HepG2 (cell line): Measurements from ENCODE around the gene PLSCR3. TPM values are rescaled to one million over a fixed set of nuclear protein-coding genes. Genes with fewer than 3 reads are reported as not detected.

Experiments
- ATAC-seq: fragments of 200-7000 bp; cut with Tn5 transposase; 3 replicates; pipeline ENCODE4 v1.9.1; 2020; ENCODE audit warnings: mild to moderate bottlenecking, moderate library complexity
- BruUV-seq: library from RNA; stranded (reverse); fragments of 400-500 nt; replicated peaks from 2 replicates; lab custom pipeline; 2021; lab: Mats Ljungman, UMichigan
- CTCF ChIA-PET: fragments of 300-600 bp; formaldehyde crosslinking; extraction: SDS; loops from one replicate; lab custom pipeline; 2021; ENCODE audit warnings: low total read pairs, inconsistent platforms, low intra/inter-chr PET ratio; lab: Yijun Ruan, JAX
- POLR2A ChIA-PET: fragments of 350-600 bp; sonication (Branson Sonifier 250); formaldehyde crosslinking; loops from one replicate; lab custom pipeline; 2020; ENCODE audit warnings: antibody characterized with exemption, inconsistent platforms; lab: Yijun Ruan, JAX
- DNase-seq: peaks from one replicate; pipeline ENCODE4 v3.0.0-alpha.2; 2015; ENCODE audit warnings: low spot score
- FAIRE-seq: peaks from 3 replicates; lab custom pipeline; 2011; peaks lifted over from hg19 to GRCh38; lab: Jason Lieb, UNC
- H2AFZ ChIP-seq: one replicate; pipeline ENCODE4 v1.6.1; 2011; ENCODE audit warnings: low read length, inconsistent platforms
- H3K27ac ChIP-seq: fragments of 300-600 bp; 3 replicates; pipeline ENCODE4 v1.8.0; 2011; ENCODE audit warnings: mixed run types, mild to moderate bottlenecking, mixed read lengths, low read length, inconsistent platforms; ENCODE audit not compliant: insufficient read depth; ENCODE audit errors: extremely low read length
- H3K27me3 ChIP-seq, 2 experiments: fragments of 200-600 bp in 1 of 2; 2 replicates in 1 of 2; 3 replicates in 1 of 2; pipeline versions ENCODE4 v1.6.0 to v1.8.0; 2011; ENCODE audit warnings: low read length in 2 of 2, mild to moderate bottlenecking in 2 of 2, moderate library complexity in 2 of 2, inconsistent platforms in 1 of 2; ENCODE audit not compliant: insufficient read depth in 2 of 2, control insufficient read depth in 1 of 2
- H3K36me3 ChIP-seq, 2 experiments: fragments of 200-600 bp in 1 of 2; replicated peaks in 1 of 2; 2 replicates in 1 of 2; 3 replicates in 1 of 2; pipeline versions ENCODE4 v1.5.1 to v1.8.0; 2011; ENCODE audit warnings: low read length in 2 of 2, inconsistent platforms in 1 of 2; ENCODE audit not compliant: insufficient read depth in 2 of 2, control insufficient read depth in 1 of 2
- H3K4me1 ChIP-seq: 2 replicates; pipeline ENCODE4 v1.5.1; 2012; ENCODE audit warnings: low read length, inconsistent platforms; ENCODE audit not compliant: insufficient read depth
- H3K4me2 ChIP-seq: 2 replicates; pipeline ENCODE4 v1.6.0; 2011; ENCODE audit warnings: low read depth, low read length, inconsistent platforms
- H3K4me3 ChIP-seq, 3 experiments: fragments of 200-600 bp in 1 of 3; sonication (generic), shearing (Covaris generic) in 1 of 3; replicated peaks in 1 of 3; 2 replicates each; pipeline ENCODE4 v1.5.1; 2011 to 2016; ENCODE audit warnings: low read length in 3 of 3, inconsistent platforms in 2 of 3, low read depth in 2 of 3, mild to moderate bottlenecking in 2 of 3, control low read depth in 1 of 3, mixed read lengths in 1 of 3; ENCODE audit not compliant: insufficient read depth in 1 of 3
- H3K79me2 ChIP-seq: one replicate; pipeline ENCODE4 v1.6.1; 2011; ENCODE audit warnings: low read length, inconsistent platforms; ENCODE audit not compliant: insufficient read depth
- H3K9ac ChIP-seq: 2 replicates; pipeline ENCODE4 v1.6.0; 2011; ENCODE audit warnings: mild to moderate bottlenecking, low read depth, low read length, inconsistent platforms; ENCODE audit not compliant: insufficient read depth
- H3K9me3 ChIP-seq: 2 replicates; pipeline ENCODE4 v1.5.1; 2012; ENCODE audit warnings: mild to moderate bottlenecking, low read length
- H4K20me1 ChIP-seq: 2 replicates; pipeline ENCODE4 v1.6.0; 2011; ENCODE audit warnings: inconsistent platforms, mild to moderate bottlenecking, low read length, moderate library complexity; ENCODE audit not compliant: insufficient read depth
- FOXO1 ChIP-seq: sonication (generic); formaldehyde crosslinking; IDR thresholded peaks from 2 replicates; pipeline ENCODE4 v1.4.0; 2020; ENCODE audit warnings: missing genetic modification reagents
- KDM2A ChIP-seq: sonication (generic); formaldehyde crosslinking; IDR thresholded peaks from 2 replicates; pipeline ENCODE4 v1.4.0; 2020; ENCODE audit warnings: low read depth, missing genetic modification reagents, borderline replicate concordance
- PREB ChIP-seq: sonication (generic); formaldehyde crosslinking; IDR thresholded peaks from 2 replicates; pipeline ENCODE4 v1.4.0; 2020; ENCODE audit warnings: missing genetic modification reagents
- ZNF136 ChIP-seq: sonication (generic); formaldehyde crosslinking; IDR thresholded peaks from 2 replicates; pipeline ENCODE4 v1.8.1; 2022; ENCODE audit warnings: low read depth, mild to moderate bottlenecking, moderate library complexity, missing genetic modification reagents
- ZNF766 ChIP-seq: sonication (generic); formaldehyde crosslinking; IDR thresholded peaks from 2 replicates; pipeline ENCODE4 v1.5.0; 2020; ENCODE audit warnings: missing genetic modification reagents, borderline replicate concordance
- WGBS: methylation state at CpG from one replicate; pipeline ENCODE4 v1.1.6; 2017; ENCODE audit warnings: low lambda C conversion rate; 5-methylcytosine and 5-hydroxymethylcytosine counted together
- in situ Hi-C: cut with HindIII; loops from 2 replicates; pipeline ENCODE4 v1.10.0; 2017; ENCODE audit warnings: low pct_unique_long_range_greater_than_20kb; ENCODE audit not compliant: extremely low pct_ligation_motif_present
- intact Hi-C: fragments of 100-400 bp; cut with micrococcal nuclease; formaldehyde crosslinking; loops from one replicate; pipeline ENCODE4 v1.10.0; 2022; ENCODE audit not compliant: unreplicated experiment
- polyA plus RNA-seq, 8 experiments: library from polyadenylated mRNA; depleted of rRNA in 3 of 8; stranded (reverse) in 7 of 8; unstranded in 1 of 8; fragments of >200 nt; fragmentation: Illumina TruSeq in 4 of 8; extraction: Trizol in 4 of 8; gene quantifications; 2 replicates each; pipeline versions ENCODE4 v1.2.1 to v1.2.3, GENCODE V29; 2011 to 2016; ENCODE audit warnings: low read depth in 4 of 8, missing spikeins in 1 of 8, mixed read lengths in 1 of 8; ENCODE audit not compliant: insufficient read depth in 1 of 8
- total RNA-seq, 5 experiments: library from RNA; depleted of rRNA; stranded (reverse); fragments of >200 nt; fragmentation: Illumina TruSeq; extraction: Trizol; gene quantifications; 2 replicates each; pipeline ENCODE4 v1.2.3, GENCODE V29; 2016; ENCODE audit warnings: low read depth in 1 of 5

Gene PLSCR3
- total and polyA plus RNA-seq, 2 of the 13 experiments (the other 11 are each of a cell fraction or from before 2014, with no cell fraction given), result 5.6 to 6.2 TPM

- WGBS, result 2% methylated on average over 2 of the region's 2 CpGs
- CTCF ChIA-PET, result no interaction called here
- H3K27me3 ChIP-seq, result peaks cover 3 to 26% of the 10 kb centered on the region in 2 experiments; a peak in 3 of 5 replicates
- TF ChIP-seq ZNF766 (CRISPR knock-in tag), result no peak
- no peak for TF ChIP-seq KDM2A (CRISPR knock-in tag)
- TF ChIP-seq FOXO1 (CRISPR knock-in tag), result no peak
- no peak for TF ChIP-seq PREB (CRISPR knock-in tag)
- no peak for TF ChIP-seq ZNF136 (CRISPR knock-in tag)
- no peak overlapping the region for H3K4me2 ChIP-seq
- H3K4me1 ChIP-seq, result peaks cover 23% of the 10 kb centered on the region
- intact Hi-C loops, result no loop called here
- no peaks in the 10 kb centered on the region for H4K20me1 ChIP-seq
- ATAC-seq, result no peak
- no peaks in the 10 kb centered on the region for H3K9me3 ChIP-seq
- no peaks in the 10 kb centered on the region for H3K79me2 ChIP-seq
- DNase-seq, result no peak
- no peak overlapping the region for H3K27ac ChIP-seq
- no peak overlapping the region for H3K9ac ChIP-seq
- in situ Hi-C loops, result no loop called here
- POLR2A ChIA-PET, result interaction anchor here (3.6 kb wide), 1 partner anchor 11 kb away, joined by 9 read pairs; the partner anchor contains the start of gene NEURL4
- no peak overlapping the region for H2AFZ ChIP-seq
- H3K4me3 ChIP-seq, result no peak overlapping the region
- no peaks in the 10 kb centered on the region for H3K36me3 ChIP-seq
- no TSS peak for BruUV-seq
- no peak for FAIRE-seq
These were observed 54.1 kb downstream of the PLSCR3 start for GRCh38 chr17:7340179-7340578.

Other genes with a start within 250 kb of the PLSCR3 start
Only the 30 nearest of the 38 such genes appear.
- 106 and 219 TPM in 2 replicates for gene ACADVL, start 174.6 kb downstream of the PLSCR3 start, total RNA-seq (2016; rRNA removed; fragmentation: Illumina TruSeq; extraction: Trizol)
- gene ACADVL, start 174.6 kb downstream of the PLSCR3 start, polyA plus RNA-seq (2011; rRNA removed), result 412 and 521 TPM in 2 replicates
- gene DVL2, start 160.0 kb downstream of the PLSCR3 start, total RNA-seq (2016; rRNA removed; fragmentation: Illumina TruSeq; extraction: Trizol), result 27.2 and 38.2 TPM in 2 replicates
- 5.7 and 7.0 TPM in 2 replicates for gene DVL2, start 160.0 kb downstream of the PLSCR3 start, polyA plus RNA-seq (2011; rRNA removed)
- 33.2 and 37.5 TPM in 2 replicates for gene PHF23, start 155.1 kb downstream of the PLSCR3 start, total RNA-seq (2016; rRNA removed; fragmentation: Illumina TruSeq; extraction: Trizol)
- gene PHF23, start 155.1 kb downstream of the PLSCR3 start, polyA plus RNA-seq (2011; rRNA removed), result 27.6 and 30.9 TPM in 2 replicates
- 161 and 239 TPM in 2 replicates for gene GABARAP, start 152.1 kb downstream of the PLSCR3 start, total RNA-seq (2016; rRNA removed; fragmentation: Illumina TruSeq; extraction: Trizol)
- gene GABARAP, start 152.1 kb downstream of the PLSCR3 start, polyA plus RNA-seq (2011; rRNA removed), result 274 and 310 TPM in 2 replicates
- 19.8 and 32.0 TPM in 2 replicates for gene CTDNEP1, start 142.8 kb downstream of the PLSCR3 start, total RNA-seq (2016; rRNA removed; fragmentation: Illumina TruSeq; extraction: Trizol)
- gene CTDNEP1, start 142.8 kb downstream of the PLSCR3 start, polyA plus RNA-seq (2011; rRNA removed), result 118 and 126 TPM in 2 replicates
- 68.0 and 69.8 TPM in 2 replicates for gene ELP5, start 142.3 kb downstream of the PLSCR3 start, total RNA-seq (2016; rRNA removed; fragmentation: Illumina TruSeq; extraction: Trizol)
- 67.6 and 75.4 TPM in 2 replicates for gene ELP5, start 142.3 kb downstream of the PLSCR3 start, polyA plus RNA-seq (2011; rRNA removed)
- not detected in 2 replicates for gene CLDN7, start 132.0 kb downstream of the PLSCR3 start, total RNA-seq (2016; rRNA removed; fragmentation: Illumina TruSeq; extraction: Trizol)
- not detected in 2 replicates for gene CLDN7, start 132.0 kb downstream of the PLSCR3 start, polyA plus RNA-seq (2011; rRNA removed)
- 2.6 and 5.8 TPM in 2 replicates for gene SLC2A4, start 112.8 kb downstream of the PLSCR3 start, total RNA-seq (2016; rRNA removed; fragmentation: Illumina TruSeq; extraction: Trizol)
- 4.9 and 6.3 TPM in 2 replicates for gene SLC2A4, start 112.8 kb downstream of the PLSCR3 start, polyA plus RNA-seq (2011; rRNA removed)
- 0.22 TPM in 1 of 2 replicates, not detected in the other for gene YBX2, start 99.9 kb downstream of the PLSCR3 start, total RNA-seq (2016; rRNA removed; fragmentation: Illumina TruSeq; extraction: Trizol)
- gene YBX2, start 99.9 kb downstream of the PLSCR3 start, polyA plus RNA-seq (2011; rRNA removed), result 0.12 TPM in 2 replicates
- 319 and 367 TPM in 2 replicates for gene EIF5A, start 86.9 kb downstream of the PLSCR3 start, total RNA-seq (2016; rRNA removed; fragmentation: Illumina TruSeq; extraction: Trizol)
- gene EIF5A, start 86.9 kb downstream of the PLSCR3 start, polyA plus RNA-seq (2011; rRNA removed), result 280 and 337 TPM in 2 replicates
- 43.8 and 58.0 TPM in 2 replicates for gene GPS2, start 79.2 kb downstream of the PLSCR3 start, total RNA-seq (2016; rRNA removed; fragmentation: Illumina TruSeq; extraction: Trizol)
- 48.0 and 59.4 TPM in 2 replicates for gene GPS2, start 79.2 kb downstream of the PLSCR3 start, polyA plus RNA-seq (2011; rRNA removed)
- gene NEURL4, start 65.2 kb downstream of the PLSCR3 start, total RNA-seq (2016; rRNA removed; fragmentation: Illumina TruSeq; extraction: Trizol), result 6.7 and 15.7 TPM in 2 replicates
- gene NEURL4, start 65.2 kb downstream of the PLSCR3 start, polyA plus RNA-seq (2011; rRNA removed), result 14.8 and 15.3 TPM in 2 replicates
- gene ACAP1, start 58.0 kb downstream of the PLSCR3 start, total RNA-seq (2016; rRNA removed; fragmentation: Illumina TruSeq; extraction: Trizol), result 1.3 TPM in 1 of 2 replicates, not detected in the other
- gene ACAP1, start 58.0 kb downstream of the PLSCR3 start, polyA plus RNA-seq (2011; rRNA removed), result 2.5 and 3.1 TPM in 2 replicates
- gene KCTD11, start 42.4 kb downstream of the PLSCR3 start, total RNA-seq (2016; rRNA removed; fragmentation: Illumina TruSeq; extraction: Trizol), result 1.3 and 1.6 TPM in 2 replicates
- gene KCTD11, start 42.4 kb downstream of the PLSCR3 start, polyA plus RNA-seq (2011; rRNA removed), result 2.6 and 3.1 TPM in 2 replicates
- not detected in 2 replicates for gene TMEM95, start 39.4 kb downstream of the PLSCR3 start, total RNA-seq (2016; rRNA removed; fragmentation: Illumina TruSeq; extraction: Trizol)
- not detected in 2 replicates for gene TMEM95, start 39.4 kb downstream of the PLSCR3 start, polyA plus RNA-seq (2011; rRNA removed)
- gene TNK1, start 13.4 kb downstream of the PLSCR3 start, total RNA-seq (2016; rRNA removed; fragmentation: Illumina TruSeq; extraction: Trizol), result 1.7 and 2.0 TPM in 2 replicates
- 3.5 and 3.7 TPM in 2 replicates for gene TNK1, start 13.4 kb downstream of the PLSCR3 start, polyA plus RNA-seq (2011; rRNA removed)
- 231 and 246 TPM in 2 replicates for gene TMEM256, start 9.6 kb upstream of the PLSCR3 start, total RNA-seq (2016; rRNA removed; fragmentation: Illumina TruSeq; extraction: Trizol)
- 240 and 252 TPM in 2 replicates for gene TMEM256, start 9.6 kb upstream of the PLSCR3 start, polyA plus RNA-seq (2011; rRNA removed)
- gene NLGN2, start 13.3 kb upstream of the PLSCR3 start, total RNA-seq (2016; rRNA removed; fragmentation: Illumina TruSeq; extraction: Trizol), result 1.4 and 1.9 TPM in 2 replicates
- gene NLGN2, start 13.3 kb upstream of the PLSCR3 start, polyA plus RNA-seq (2011; rRNA removed), result 11.0 and 15.1 TPM in 2 replicates
- gene SPEM1, start 25.8 kb upstream of the PLSCR3 start, total RNA-seq (2016; rRNA removed; fragmentation: Illumina TruSeq; extraction: Trizol), result not detected in 2 replicates
- not detected in 2 replicates for gene SPEM1, start 25.8 kb upstream of the PLSCR3 start, polyA plus RNA-seq (2011; rRNA removed)
- gene SPEM2, start 31.1 kb upstream of the PLSCR3 start, total RNA-seq (2016; rRNA removed; fragmentation: Illumina TruSeq; extraction: Trizol), result not detected in 2 replicates
- not detected in 2 replicates for gene SPEM2, start 31.1 kb upstream of the PLSCR3 start, polyA plus RNA-seq (2011; rRNA removed)
- gene SPEM3, start 34.3 kb upstream of the PLSCR3 start, total RNA-seq (2016; rRNA removed; fragmentation: Illumina TruSeq; extraction: Trizol), result not detected in 2 replicates
- not detected in 2 replicates for gene SPEM3, start 34.3 kb upstream of the PLSCR3 start, polyA plus RNA-seq (2011; rRNA removed)
- 2.0 and 3.1 TPM in 2 replicates for gene TMEM102, start 40.9 kb upstream of the PLSCR3 start, total RNA-seq (2016; rRNA removed; fragmentation: Illumina TruSeq; extraction: Trizol)
- gene TMEM102, start 40.9 kb upstream of the PLSCR3 start, polyA plus RNA-seq (2011; rRNA removed), result 1.6 and 2.8 TPM in 2 replicates
- gene FGF11, start 45.0 kb upstream of the PLSCR3 start, total RNA-seq (2016; rRNA removed; fragmentation: Illumina TruSeq; extraction: Trizol), result 0.20 and 0.55 TPM in 2 replicates
- gene FGF11, start 45.0 kb upstream of the PLSCR3 start, polyA plus RNA-seq (2011; rRNA removed), result 7.0 and 7.6 TPM in 2 replicates
- 3.6 and 5.4 TPM in 2 replicates for gene CHRNB1, start 50.5 kb upstream of the PLSCR3 start, total RNA-seq (2016; rRNA removed; fragmentation: Illumina TruSeq; extraction: Trizol)
- gene CHRNB1, start 50.5 kb upstream of the PLSCR3 start, polyA plus RNA-seq (2011; rRNA removed), result 33.7 and 39.6 TPM in 2 replicates
- 3.3 and 4.3 TPM in 2 replicates for gene ZBTB4, start 85.1 kb upstream of the PLSCR3 start, total RNA-seq (2016; rRNA removed; fragmentation: Illumina TruSeq; extraction: Trizol)
- 7.4 and 7.9 TPM in 2 replicates for gene ZBTB4, start 85.1 kb upstream of the PLSCR3 start, polyA plus RNA-seq (2011; rRNA removed)
- 0.07 TPM in 1 of 2 replicates, not detected in the other for gene SLC35G6, start 86.9 kb upstream of the PLSCR3 start, total RNA-seq (2016; rRNA removed; fragmentation: Illumina TruSeq; extraction: Trizol)
- 0.04 TPM in 1 of 2 replicates, not detected in the other for gene SLC35G6, start 86.9 kb upstream of the PLSCR3 start, polyA plus RNA-seq (2011; rRNA removed)
- 17.8 and 63.2 TPM in 2 replicates for gene POLR2A, start 89.8 kb upstream of the PLSCR3 start, total RNA-seq (2016; rRNA removed; fragmentation: Illumina TruSeq; extraction: Trizol)
- 17.2 and 18.3 TPM in 2 replicates for gene POLR2A, start 89.8 kb upstream of the PLSCR3 start, polyA plus RNA-seq (2011; rRNA removed)
- gene TNFSF12, start 154.5 kb upstream of the PLSCR3 start, total RNA-seq (2016; rRNA removed; fragmentation: Illumina TruSeq; extraction: Trizol), result 0.73 and 0.93 TPM in 2 replicates
- gene TNFSF12, start 154.5 kb upstream of the PLSCR3 start, polyA plus RNA-seq (2011; rRNA removed), result 6.3 and 7.2 TPM in 2 replicates
- 1.7 and 2.5 TPM in 2 replicates for gene TNFSF13, start 164.2 kb upstream of the PLSCR3 start, total RNA-seq (2016; rRNA removed; fragmentation: Illumina TruSeq; extraction: Trizol)
- gene TNFSF13, start 164.2 kb upstream of the PLSCR3 start, polyA plus RNA-seq (2011; rRNA removed), result 3.3 TPM in 2 replicates
- 64.5 and 75.4 TPM in 2 replicates for gene SENP3, start 167.4 kb upstream of the PLSCR3 start, total RNA-seq (2016; rRNA removed; fragmentation: Illumina TruSeq; extraction: Trizol)
- gene SENP3, start 167.4 kb upstream of the PLSCR3 start, polyA plus RNA-seq (2011; rRNA removed), result 55.8 and 57.3 TPM in 2 replicates